HG03439 (cell line): ENCODE measurements around the gene NYNRIN.
"Not testable (repeated sequence)": the region's sequence is repeated elsewhere in the genome, so short reads cannot be mapped to it uniquely, and the experiment has no call there.

ENCODE experiments used
- ATAC-seq: cut with Tn5 transposase; IDR thresholded peaks from one replicate; pipeline ENCODE4 v1.9.1; 2021; ENCODE audit warnings: mild to moderate bottlenecking, moderate library complexity; ENCODE audit not compliant: unreplicated experiment

The NYNRIN gene

DNA sequence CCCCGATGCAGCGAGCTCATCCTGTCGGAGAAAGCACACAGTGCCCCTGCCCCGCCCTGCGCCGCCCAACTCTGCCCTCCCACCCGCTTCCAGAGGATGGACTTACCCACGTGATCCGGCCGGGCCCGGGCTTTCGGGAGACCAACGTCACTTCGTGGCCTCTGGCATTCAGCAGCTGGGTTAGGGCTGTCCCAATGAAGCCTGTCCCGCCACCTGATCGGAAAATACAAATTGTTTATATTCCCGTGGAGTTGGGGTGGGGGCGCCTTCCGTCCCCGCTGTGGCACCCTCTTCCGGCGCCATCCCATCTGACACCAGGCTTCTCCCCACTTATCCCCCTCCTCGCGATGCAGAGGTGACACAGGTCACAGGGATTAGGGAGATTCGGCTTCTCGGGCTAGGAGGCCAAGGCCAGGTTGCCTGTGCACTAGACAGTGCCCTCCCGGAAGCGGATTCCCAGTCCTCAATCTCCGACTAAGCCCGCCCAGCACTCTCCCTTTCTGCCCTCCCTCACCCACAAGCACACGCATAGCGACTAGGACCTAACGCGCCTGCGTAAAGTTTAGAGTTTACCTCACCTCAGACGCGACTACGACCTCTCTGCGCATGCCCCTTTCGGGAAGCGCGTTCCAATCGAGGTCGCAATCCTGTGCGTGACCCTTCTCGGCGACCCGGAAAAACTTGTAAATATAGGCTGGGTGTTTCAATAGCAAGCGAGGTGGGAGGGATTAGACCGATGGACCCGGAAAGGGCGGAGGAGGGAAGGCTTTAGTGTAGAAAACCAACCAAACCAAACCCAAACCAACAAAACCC lies 43.6 kb downstream of the NYNRIN start, which contains the start of gene SDR39U1:
SDR39U1 (minus strand) TSS at position 537 of the 813 bp plus-strand sequence; CDS start at position 530, 7 bp downstream.
- ATAC-seq: peak; percentile 94

DNA sequence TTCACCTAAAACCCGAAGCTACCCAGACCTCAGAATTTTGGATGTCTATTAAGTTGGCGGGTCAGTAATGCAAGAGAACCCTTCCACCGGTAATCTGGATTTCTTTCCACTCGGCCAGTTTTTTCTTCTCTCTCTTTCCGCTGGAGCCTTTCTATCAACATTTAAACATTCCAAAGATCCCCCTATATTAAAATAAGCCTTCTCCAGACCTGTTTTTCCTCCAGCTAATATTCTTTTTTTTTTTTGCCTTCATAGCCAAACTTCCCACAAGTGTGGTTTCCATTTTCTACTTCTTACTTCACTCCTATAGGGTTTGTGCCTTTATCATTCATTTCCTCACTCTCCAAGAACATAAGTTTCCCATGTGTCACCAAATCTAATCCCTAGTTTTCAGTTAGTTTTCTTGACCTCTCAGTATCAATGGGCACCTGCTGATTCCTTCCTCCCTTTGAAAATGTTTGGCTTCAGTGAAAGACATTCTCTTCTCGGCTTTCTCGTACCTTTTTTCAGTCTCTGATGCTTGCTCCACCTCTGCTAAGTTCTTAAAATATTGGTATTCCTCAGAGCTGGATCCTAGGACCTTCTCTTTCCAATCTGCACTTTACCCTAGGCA lies 44.4 kb downstream of the NYNRIN start:
- ATAC-seq: no peak

DNA sequence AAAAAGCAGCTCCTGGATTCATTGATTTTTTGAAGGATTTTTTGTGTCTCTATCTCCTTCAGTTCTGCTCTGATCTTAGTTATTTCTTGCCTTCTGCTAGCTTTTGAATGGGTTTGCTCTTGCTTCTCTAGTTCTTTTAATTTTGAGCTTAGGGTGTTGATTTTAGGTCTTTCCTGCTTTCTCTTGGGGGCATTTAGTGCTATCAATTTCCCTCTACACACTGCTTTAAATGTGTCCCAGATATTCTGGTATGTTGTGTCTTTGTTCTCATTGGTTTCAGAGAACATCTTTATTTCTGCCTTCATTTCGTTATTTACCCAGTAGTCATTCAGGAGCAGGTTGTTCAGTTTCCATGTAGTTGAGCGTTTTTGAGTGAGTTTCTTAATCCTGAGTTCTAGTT lies 52.0 kb downstream of the NYNRIN start:
- not testable (repeated sequence) for ATAC-seq

DNA sequence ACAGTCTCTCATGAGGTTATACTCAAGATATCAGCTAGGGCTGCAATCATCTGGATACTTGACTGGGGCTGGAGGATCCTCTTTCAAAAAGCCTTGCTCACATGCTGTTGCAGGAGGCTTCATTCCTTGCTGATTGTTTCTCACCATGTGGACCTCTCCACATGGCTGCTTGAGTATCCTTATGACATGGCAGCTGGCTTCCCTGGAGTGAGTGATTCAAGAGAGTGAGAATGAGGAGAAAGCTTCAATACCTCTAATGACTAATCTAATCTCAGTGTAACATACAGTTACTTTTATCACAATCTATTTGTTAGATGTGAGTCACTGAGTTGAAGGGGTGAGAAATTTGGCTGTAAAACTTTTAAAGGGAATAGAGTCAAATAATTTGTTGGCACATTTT lies 58.2 kb downstream of the NYNRIN start:
- ATAC-seq: no peak

DNA sequence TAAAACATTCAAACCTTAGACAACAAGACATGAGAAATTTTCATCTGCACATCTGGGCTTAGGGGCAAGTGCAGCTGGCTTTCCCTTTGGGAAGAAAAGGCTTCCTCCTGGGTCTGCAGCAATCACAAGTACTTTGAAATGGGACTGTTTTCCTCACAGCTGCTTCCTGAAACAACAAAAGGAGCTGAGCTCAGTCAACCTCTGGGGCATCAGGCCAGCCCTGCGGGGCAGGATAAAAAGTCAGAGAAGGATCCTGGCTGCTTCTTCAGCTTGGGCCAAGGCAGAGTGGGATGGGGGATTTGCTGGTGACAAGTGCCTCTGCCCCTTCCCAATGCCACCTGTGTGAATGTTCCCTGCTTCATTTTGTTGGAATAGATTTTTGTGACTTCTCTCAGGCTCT lies 59.9 kb downstream of the NYNRIN start:
- no peak for ATAC-seq

DNA sequence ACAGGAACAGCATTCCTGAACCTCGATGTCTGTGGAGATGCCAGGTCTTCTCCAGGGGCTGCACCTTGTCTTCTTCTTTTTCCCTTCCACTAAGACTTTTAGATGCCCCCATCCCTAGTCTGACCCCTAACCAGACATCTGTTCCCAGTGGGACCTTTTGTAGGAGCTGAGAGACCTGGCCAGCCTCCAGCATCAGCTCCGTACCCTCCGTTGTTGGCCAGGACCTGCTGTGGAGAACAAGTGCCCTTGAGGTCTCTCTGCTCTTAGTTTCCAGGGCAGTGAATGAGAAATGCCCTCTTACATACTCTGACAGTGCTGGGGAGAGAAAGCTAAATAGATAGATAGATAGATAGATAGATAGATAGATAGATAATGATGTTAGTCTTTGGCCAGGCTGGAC lies 60.5 kb downstream of the NYNRIN start:
- ATAC-seq: no peak

DNA sequence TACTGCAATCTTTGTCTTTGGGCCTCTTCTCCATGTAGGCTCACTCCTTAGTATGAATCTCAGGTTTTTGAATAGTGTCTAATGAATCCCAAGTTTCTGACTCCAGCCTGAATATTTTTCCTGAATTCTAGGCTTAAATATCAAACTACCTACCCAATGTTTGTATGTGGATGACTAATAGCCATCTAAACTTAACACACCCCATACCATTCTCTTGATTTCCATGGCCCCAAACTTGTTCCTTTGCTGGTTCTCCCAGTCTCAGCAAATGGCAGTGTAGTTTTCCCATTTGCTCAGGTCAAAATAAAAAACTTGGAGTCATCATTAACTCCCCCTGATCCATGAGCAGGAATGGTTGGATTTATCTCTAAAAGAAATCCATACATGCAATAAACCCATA lies 62.5 kb downstream of the NYNRIN start:
- no peak for ATAC-seq

DNA sequence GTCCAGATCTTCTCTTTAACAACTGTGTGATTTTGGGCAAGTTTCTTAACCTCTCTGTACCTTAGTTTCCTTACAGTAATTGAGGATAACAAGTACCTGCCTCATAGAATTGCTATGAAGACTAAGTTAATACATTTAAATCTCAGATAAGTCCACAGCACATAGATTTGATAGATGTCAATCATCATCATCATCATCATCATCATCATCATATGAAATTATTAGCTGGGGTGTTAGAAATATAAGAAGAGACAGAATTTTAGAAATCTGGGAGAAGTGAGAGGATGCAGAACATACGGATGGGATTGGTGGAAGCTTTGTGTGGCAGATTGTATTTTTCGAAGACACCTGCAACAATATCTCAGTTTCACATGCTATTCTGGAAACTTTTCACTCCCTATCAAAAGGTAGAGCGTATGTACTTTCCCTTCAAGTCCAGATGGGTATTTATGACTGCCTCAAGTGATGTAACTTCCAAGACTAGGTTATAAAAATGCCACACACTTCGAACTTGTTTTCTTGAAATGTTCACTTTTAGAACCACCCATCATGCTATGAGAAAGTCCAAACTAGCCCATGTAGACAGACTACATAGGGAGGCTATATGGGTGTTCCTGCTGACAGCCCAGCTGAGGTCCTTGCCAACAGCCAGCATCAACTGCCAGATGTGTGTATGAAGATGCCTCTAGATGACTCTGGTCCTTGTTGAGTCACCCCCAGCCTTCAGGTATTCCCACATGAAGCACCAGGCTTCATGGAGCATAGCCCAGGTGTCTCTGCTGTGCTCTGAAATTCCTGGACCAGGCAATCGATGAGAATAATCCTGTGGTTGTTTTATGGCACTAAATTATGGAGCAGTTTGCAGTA lies 64.4 kb downstream of the NYNRIN start:
- ATAC-seq: no peak

DNA sequence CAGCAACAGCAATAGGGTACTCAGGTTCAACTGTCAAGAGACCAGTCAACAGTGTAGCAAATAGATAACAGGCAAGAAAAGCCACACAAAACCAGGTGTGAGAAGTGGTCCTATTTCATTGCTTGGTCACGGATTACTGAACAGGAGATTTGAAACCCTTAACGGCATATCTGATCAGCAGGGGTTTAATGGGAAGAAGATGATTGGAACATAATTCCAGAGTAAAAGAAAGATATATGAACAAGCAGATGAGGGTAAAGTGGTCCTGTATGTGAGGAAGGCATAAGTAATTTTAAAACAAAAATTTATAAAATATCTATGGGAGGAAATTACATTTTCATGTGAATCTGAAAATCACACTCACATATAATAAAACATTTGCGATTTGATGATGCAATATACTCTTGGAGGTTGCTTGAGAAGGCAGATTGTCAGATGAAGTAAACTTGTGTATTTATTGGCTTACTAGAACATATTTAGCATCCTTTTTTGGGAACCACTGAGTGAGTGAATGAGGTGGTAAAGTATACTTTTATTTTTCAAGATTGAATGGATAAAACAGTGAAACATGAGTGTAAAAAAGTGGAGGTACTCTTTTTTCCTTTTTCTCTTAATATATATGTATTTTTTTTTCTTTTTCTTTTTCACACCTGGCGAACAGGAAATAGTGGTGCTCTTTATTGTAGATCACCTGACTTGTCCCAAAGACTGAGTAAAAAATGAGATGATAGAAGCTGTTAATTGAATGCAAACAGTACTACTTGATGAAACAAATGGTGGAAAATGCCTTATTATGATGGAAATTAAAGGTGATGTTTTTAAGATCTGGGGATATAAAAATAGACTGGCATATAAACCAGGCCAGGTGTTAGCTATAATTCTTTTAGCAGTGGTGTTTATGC lies 65.3 kb downstream of the NYNRIN start:
- ATAC-seq: no peak

DNA sequence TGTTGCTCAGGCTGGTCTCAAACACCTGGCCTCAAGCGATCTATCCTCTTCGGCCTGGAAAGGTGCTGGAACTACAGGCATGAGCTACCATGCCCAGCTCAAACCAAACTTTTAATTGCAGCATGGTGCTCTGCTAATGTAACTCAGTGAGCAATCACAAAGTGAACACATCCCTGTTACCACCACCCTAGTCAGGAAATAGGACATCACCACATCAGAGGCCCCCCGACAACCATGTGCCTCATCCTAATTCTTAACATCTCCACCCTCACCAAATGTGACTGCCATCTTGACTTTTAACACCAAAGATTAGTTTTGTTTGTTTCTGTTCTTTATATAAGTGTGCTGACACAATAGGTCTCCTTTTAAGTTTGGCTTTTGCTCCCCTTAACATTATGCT lies 66.6 kb downstream of the NYNRIN start:
- ATAC-seq: no peak

DNA sequence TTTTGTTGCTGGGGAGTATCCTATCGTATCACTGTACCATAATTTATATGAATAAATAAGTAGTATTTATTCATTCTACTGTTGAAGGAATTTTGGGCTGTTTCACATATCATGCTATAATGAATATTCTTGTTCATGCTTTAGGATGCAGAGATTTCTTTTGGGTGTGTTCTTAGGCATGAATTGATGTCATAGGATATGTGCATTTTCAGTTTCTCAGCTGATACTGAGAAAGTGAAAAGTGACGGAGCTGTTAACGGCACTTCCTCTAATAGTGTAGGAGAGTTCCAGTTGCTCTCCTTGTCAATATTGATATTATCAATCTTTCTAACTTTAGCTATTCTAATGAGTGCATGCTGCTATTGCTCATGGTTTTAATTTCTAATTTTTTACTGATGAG lies 67.0 kb downstream of the NYNRIN start:
- ATAC-seq: no peak
